ENCODE data around the gene ROCK2. TPM values are rescaled to one million over a fixed set of nuclear protein-coding genes. Genes with fewer than 3 reads are reported as not detected.

The ROCK2 gene
- total RNA-seq, 2 donors from 2014 or later: 62.7 to 80.9 TPM

- H3K4me3 ChIP-seq: no peak overlapping the region
- no peak overlapping the region for H3K9ac ChIP-seq (ENCODE audit: low read depth in 2 of 2, low read length in 2 of 2)
- H3K9me3 ChIP-seq: no peaks in the 10 kb centered on the region
- no peaks in the 10 kb centered on the region for H3K27me3 ChIP-seq
- H3K27ac ChIP-seq: peak overlapping the region; percentile 2
- H3K36me3 ChIP-seq: peaks cover 3% of the 10 kb centered on the region
- intact Hi-C loops (cut with DNase I): no loop called here
- H3K4me1 ChIP-seq: no peaks in the 10 kb centered on the region
- DNase-seq: no peak
- no peak for TF ChIP-seq CTCF (IDR thresholded peaks at IDR 0.05)
These were observed 141.0 kb downstream of the ROCK2 start for GRCh38 chr2:11203480-11203879.

DNA sequence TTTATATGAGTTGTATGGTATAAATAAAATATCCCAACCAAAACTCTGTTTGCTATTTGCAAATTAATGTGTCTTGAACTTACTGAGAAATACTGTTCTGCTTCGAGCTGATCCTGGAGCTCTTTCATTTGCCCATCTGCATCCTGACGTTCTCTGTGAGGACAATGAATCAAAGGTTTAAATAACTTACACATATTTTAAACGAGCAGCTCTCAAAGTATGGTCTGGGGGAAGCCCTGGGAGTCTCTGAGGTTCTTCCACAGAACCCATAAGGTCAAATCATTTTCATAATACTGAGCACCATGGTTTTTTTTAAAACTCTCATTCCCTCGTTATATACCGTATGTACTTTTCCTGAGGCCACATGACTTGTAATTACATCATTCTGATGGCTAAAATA is 142.5 kb downstream of the ROCK2 start:
- H3K4me3 ChIP-seq: no peak overlapping the region
- peaks cover 7% of the 10 kb centered on the region for H3K36me3 ChIP-seq
- intact Hi-C loops (cut with DNase I): no loop called here
- TF ChIP-seq CTCF (IDR thresholded peaks at IDR 0.05): no peak
- H3K9me3 ChIP-seq: no peaks in the 10 kb centered on the region
- no peak for DNase-seq
- H3K27me3 ChIP-seq: no peaks in the 10 kb centered on the region
- H3K4me1 ChIP-seq: no peaks in the 10 kb centered on the region
- no peak overlapping the region for H3K27ac ChIP-seq
- H3K9ac ChIP-seq (ENCODE audit: low read depth in 2 of 2, low read length in 2 of 2): no peak overlapping the region

- Histone ChIP-seq H3K4me3 (no peak overlapping the region), H3K27ac (no peak overlapping the region), H3K36me3 (peaks cover 7% of the 10 kb centered on the region), H3K9me3 (no peaks in the 10 kb centered on the region), H3K9ac (ENCODE audit: low read depth in 2 of 2, low read length in 2 of 2) (no peak overlapping the region), H3K4me1 (no peaks in the 10 kb centered on the region), H3K27me3 (no peaks in the 10 kb centered on the region)
- TF ChIP-seq CTCF (IDR thresholded peaks at IDR 0.05): no peak
- DNase-seq: no peak
- intact Hi-C loops (cut with DNase I): no loop called here
These were observed 143.8 kb downstream of the ROCK2 start for GRCh38 chr2:11200651-11201050.

GRCh38 chr2:11196246-11196645 is 148.2 kb downstream of the ROCK2 start:
- no peak for TF ChIP-seq CTCF (IDR thresholded peaks at IDR 0.05)
- Histone ChIP-seq H3K4me3 (no peak overlapping the region), H3K9ac (ENCODE audit: low read depth in 2 of 2, low read length in 2 of 2) (no peak overlapping the region), H3K27me3 (no peaks in the 10 kb centered on the region), H3K36me3 (peaks cover 7% of the 10 kb centered on the region), H3K4me1 (no peaks in the 10 kb centered on the region), H3K27ac (no peak overlapping the region), H3K9me3 (no peaks in the 10 kb centered on the region)
- intact Hi-C loops (cut with DNase I): no loop called here
- no peak for DNase-seq

- Histone ChIP-seq H3K4me3 (no peak overlapping the region), H3K4me1 (no peaks in the 10 kb centered on the region), H3K9me3 (no peaks in the 10 kb centered on the region), H3K36me3 (peaks cover 3% of the 10 kb centered on the region), H3K27me3 (no peaks in the 10 kb centered on the region), H3K27ac (no peak overlapping the region), H3K9ac (ENCODE audit: low read depth in 2 of 2, low read length in 2 of 2) (no peak overlapping the region)
- DNase-seq: no peak
- intact Hi-C loops (cut with DNase I): no loop called here
- no peak for TF ChIP-seq CTCF (IDR thresholded peaks at IDR 0.05)
These were observed 156.7 kb downstream of the ROCK2 start for GRCh38 chr2:11187731-11188130.

All from colonic mucosa (tissue), 4 donors.